HepG2 (cell line): ENCODE measurements around the gene RAB3C.

Experiments used
- DR1 ChIP-seq: sonication (generic); formaldehyde crosslinking; IDR thresholded peaks from 2 replicates; pipeline ENCODE4 v1.8.0; 2021; ENCODE audit warnings: mild to moderate bottlenecking, missing genetic modification reagents, inconsistent platforms
- KLF16 ChIP-seq, 2 experiments: sonication (generic) in 1 of 2; formaldehyde crosslinking in 1 of 2; IDR thresholded peaks; 2 replicates each; pipeline versions ENCODE4 v1.6.1 to v1.8.0; 2016 to 2023; ENCODE audit warnings: missing genetic modification reagents in 2 of 2, missing compliant biosample characterization in 1 of 2
- MTA3 ChIP-seq: sonication (generic); formaldehyde crosslinking; IDR thresholded peaks from 2 replicates; pipeline ENCODE4 v1.4.0; 2020; ENCODE audit warnings: missing genetic modification reagents
- NBN ChIP-seq: fragments of 450-650 bp; conservative IDR thresholded peaks from 2 replicates; pipeline ENCODE4 v1.6.1; 2017
- RNF219 ChIP-seq: sonication (generic); formaldehyde crosslinking; IDR thresholded peaks from 2 replicates; pipeline ENCODE4 v1.5.0; 2020; ENCODE audit warnings: mild to moderate bottlenecking, missing genetic modification reagents
- ZFP37 ChIP-seq: sonication (generic); formaldehyde crosslinking; IDR thresholded peaks from 2 replicates; pipeline ENCODE4 v1.4.0; 2020; ENCODE audit warnings: missing genetic modification reagents, borderline replicate concordance
- ZNF230 ChIP-seq: sonication (generic); formaldehyde crosslinking; IDR thresholded peaks from 2 replicates; pipeline ENCODE4 v1.4.0; 2020; ENCODE audit warnings: mild to moderate bottlenecking, missing genetic modification reagents

- TF ChIP-seq KLF16 (CRISPR knock-in tag; IDR thresholded peaks at IDR 0.05) (no peak), RNF219 (CRISPR knock-in tag) (no peak), MTA3 (CRISPR knock-in tag) (no peak), DR1 (CRISPR knock-in tag) (no peak), ZNF230 (CRISPR knock-in tag) (no peak), NBN (no peak), ZFP37 (CRISPR knock-in tag) (no peak)
These were observed 304.4 kb downstream of the RAB3C start for GRCh38 chr5:58887311-58887710.
